G401 (cell line): ENCODE measurements around the gene CDHR3. TPM values are rescaled to one million over a fixed set of nuclear protein-coding genes. Genes with fewer than 3 reads are reported as not detected.
"Not testable (repeated sequence)": the region's sequence is repeated elsewhere in the genome, so short reads cannot be mapped to it uniquely, and the experiment has no call there.

ENCODE experiments used
- DNase-seq: peaks from one replicate; pipeline ENCODE4 v3.0.0-alpha.2; 2015; ENCODE audit warnings: low spot score
- in situ Hi-C: cut with HindIII; loops from 2 replicates; pipeline ENCODE4 v1.10.0; 2016; ENCODE audit warnings: low sequenced_read_pairs, mixed read lengths
- total RNA-seq: library from RNA; depleted of rRNA; stranded (reverse); fragments of >200 nt; shearing (Covaris generic); gene quantifications from 2 replicates; pipeline ENCODE4 v1.2.3, GENCODE V29; 2014

CDHR3 gene
- total RNA-seq, 1 experiment from 2014 or later: 1.8 TPM

DNA sequence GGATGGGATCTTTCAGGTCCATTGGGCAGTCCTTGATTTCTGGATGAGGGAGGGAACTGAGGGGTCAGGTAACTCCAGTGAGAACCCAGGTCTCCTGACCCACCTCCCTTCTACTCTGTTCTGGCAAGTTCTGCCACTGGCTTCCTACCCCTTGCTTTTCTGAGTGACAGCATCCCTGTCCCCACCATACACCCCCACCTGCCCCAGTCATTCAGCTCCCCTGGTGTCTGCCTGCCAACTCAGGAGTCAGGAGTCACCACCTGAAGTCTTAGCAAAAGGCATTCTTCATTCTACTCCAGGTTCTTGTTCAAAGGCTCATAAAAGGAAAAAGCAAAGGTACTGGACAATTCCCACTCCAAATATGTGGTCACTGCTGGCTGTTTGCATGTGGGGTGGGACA is 26.6 kb downstream of the CDHR3 start:
- no peak for DNase-seq
- in situ Hi-C loops: no loop called here

DNA sequence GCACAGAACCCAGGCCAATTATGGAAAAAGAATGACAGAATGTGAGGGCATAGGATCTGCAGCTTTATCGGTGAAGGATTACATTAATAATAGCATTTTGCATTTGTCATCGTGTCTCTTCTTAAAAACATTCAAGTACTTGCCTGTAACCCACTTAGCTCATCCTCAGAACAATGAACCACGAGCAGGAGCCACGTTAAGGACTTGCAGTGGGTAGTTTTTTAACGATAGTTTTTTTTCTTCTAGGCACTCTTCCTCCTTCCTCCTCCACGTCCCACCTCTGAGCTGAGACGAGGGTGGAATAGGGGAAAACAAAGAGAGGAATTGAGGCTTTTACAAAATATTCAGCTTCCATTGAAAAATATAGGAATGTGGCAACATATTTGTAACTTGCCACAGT is 27.1 kb downstream of the CDHR3 start:
- peak; percentile 17 for DNase-seq
- in situ Hi-C loops: no loop called here

DNA sequence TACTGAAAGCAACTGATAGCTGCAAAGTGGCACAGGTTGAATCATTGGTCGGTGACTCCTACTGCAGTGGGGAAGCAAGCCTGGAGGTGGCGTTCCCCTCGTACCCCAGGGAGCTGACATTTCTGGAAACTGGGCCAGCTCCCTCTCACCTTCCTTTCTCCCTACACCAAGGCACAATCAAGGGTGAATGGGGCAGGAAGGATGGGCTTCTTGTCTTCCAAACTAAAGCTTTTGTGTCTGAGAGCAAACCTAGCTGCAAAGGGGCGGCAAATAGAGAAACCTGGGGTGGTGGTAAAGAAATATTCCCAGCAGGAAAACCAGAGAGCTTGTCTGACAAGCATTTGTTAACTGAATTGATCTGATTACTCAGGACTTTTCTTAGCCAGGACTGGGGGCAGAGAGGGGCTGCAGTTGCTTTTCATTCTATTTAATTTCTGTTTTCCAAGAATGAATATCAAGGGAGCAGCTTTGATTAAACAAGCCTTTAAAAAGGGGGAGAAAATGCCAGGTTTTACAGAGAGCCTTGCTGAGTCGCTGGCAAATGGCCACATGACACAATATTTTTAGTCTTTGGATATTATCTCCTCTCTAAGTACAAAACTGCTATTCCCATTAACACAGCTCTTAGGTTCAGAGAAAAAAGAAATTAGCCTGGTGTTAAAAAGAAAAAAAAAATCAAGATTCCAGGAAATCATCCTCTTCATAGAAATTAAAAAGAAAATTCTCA is 27.8 kb downstream of the CDHR3 start:
- peak; percentile 91 for DNase-seq
- in situ Hi-C loops: no loop called here

DNA sequence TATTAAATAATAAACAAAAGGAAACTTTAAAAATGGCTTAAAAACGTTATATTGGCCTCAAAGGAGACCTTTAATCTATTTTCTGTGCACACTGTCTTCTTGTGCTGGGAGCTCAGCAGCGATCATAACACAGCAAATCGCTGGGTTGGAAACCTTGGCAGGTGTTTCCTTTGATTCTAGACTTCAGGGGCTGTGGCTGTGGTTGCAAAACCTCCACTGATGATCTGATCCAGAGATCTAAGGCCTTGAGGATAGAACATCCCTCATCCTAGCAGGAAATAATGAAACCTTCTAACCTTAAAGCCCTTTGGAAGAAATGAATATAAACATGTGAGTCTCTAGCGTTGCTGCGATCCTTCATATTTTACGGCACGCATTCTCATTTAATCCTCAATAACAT is 29.8 kb downstream of the CDHR3 start:
- in situ Hi-C loops: no loop called here
- DNase-seq: peak; percentile 52

DNA sequence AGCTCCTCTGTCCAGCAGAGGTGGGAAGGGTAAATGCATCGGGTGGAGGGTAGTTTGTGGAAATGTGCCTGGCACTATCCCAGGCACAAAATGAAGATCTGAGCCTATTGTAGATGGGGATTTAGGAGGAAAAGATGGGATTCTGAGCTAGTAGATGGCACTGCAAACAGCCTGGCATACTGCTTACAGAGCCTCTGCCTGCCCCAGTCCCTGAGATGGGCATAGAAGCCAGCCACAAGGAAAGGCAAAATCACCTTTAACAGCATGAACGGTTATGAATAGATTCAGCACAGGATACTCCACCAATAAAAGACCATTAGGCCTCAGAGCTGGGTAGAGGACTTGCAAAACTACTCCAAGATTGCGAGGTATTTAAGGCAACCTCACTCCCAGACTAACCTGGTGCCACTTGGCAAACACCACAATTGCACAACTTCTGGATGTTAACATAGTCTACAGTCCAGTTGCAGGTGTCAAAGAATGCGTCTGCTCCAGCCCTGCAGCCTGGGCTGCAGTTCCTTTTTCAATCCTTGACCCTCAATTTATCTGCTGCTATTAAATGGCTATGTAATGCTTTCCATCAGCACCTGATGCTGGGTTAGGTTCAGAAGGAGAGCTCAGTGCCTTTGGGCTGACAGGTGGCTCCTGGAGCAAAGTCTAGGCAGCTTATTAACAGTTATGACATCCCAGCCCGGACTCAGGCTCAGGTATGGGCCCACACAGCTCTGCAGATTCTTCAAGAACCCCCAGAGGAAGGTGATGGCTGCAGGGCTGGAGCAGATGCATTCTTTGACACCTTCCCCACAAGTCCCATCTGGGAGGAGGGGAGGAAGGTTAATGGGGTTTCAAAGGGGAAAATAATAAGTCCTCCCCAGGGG is 34.0 kb downstream of the CDHR3 start:
- DNase-seq: no peak
- in situ Hi-C loops: no loop called here

DNA sequence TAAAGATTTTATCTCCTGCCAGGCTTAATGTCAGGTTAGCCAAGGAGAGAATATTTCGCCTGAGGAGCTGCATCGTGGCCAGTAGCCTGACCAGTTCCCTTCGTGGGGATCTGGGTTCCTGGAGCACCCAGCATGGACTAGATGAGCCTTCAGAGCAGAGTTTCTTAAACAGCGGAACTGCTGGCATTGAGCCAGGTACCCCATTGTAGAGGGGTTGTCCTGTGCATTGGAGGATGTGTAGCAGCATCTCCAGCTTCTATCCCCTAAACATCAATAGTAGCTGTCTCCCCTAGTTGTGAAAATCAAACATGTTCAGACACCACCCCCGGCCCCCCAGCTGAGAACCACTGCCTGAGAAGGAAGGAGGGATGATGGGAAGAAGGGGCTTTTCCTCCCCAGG is 36.2 kb downstream of the CDHR3 start:
- in situ Hi-C loops: no loop called here
- no peak for DNase-seq

DNA sequence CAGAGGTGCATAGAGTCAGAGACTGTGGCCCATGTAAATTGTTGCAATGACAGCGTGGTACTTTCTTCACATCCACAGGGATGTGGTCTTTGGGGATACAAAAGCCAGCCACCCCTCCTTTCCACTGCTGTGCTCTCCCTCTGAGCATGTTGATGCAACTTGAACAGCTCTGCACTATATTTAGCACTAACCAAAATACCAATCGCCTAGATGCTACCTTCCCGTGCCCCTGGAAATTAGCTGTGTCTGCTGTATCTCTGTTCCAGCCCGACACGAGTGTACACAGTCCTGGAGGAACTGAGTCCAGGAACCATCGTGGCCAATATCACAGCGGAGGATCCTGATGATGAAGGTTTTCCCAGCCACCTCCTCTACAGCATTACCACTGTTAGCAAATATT is 38.1 kb downstream of the CDHR3 start:
- in situ Hi-C loops: no loop called here
- DNase-seq: no peak

DNA sequence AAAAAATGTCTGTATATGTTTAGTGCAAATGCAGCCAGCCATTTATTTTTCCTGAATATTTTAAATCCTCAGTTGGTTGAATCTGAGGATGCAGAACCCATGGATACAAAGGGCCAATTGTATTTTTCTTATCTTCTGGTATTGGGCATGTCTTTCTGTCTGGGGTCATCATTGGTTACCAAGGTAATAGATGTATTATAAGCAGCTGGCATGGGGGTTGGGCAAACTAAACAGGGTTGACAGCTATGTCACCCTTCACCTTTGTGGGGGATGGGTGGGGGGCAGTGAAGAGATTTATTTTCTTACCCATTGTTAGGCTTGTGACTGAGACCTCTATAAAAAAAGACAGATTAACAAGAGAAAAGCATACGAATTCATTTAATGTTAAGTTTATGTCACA is 38.8 kb downstream of the CDHR3 start:
- DNase-seq: no peak
- in situ Hi-C loops: no loop called here

DNA sequence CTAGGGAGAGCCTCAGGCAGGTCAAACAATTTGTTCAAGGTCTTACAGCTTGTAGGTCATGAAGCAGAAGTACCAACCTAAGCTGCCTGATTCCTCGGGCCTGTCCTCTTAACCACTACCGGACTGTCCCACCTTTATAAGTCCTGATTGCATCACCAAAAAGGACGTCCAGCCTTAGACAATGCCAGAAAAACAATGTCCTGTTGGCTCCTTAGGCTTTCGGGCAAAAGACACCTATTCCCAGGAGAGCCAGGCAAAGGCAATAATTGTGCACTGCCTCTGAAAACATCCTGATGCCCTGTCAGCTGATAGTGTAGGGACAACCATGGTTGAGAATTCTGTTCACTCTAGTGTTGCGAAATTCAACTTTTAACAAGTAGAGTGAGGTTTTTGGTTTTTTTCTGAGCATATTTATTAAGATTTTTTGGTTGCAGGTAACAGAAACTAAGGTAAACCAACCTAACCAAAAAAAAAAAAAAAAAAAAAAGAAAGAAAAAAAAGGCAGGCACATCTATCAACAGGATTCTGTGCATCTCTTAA is 40.5 kb downstream of the CDHR3 start:
- in situ Hi-C loops: no loop called here
- no peak for DNase-seq

DNA sequence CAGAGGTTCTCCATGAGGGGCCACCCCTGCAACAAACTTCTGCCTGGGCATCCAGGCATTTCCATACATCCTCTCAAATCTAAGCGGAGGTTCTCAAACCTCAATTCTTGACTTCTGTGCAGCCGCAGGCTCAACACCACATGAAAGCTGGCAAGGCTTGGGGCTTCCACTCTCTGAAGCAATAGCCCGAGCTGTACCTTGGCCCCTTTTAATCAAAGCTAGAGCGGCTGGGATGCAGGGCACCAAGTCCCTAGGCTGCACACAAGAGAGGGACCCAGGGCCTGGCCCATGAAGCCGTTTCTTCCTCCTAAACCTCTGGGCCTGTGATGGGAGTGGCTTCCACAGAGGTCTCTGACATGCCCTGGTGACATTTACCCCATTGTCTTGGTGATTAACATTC is 43.8 kb downstream of the CDHR3 start:
- no peak for DNase-seq
- in situ Hi-C loops: no loop called here

DNA sequence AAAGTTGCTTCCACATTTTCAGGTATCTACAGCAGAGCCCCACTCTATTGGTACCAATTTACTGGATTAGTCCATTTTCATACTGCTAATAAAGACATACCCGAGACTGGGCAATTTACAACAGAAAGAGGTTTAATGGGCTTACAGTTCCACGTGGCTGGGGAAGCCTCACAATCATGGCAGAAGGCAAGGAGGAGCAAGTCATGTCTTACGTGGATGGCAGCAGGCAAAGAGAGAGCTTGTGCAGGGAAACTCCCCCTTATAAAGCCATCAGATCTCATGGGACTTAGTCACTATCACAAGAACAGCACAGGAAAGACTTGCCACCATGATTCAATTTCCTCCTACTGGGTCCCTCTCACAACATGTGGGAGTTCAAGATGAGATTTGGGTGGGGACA is 44.7 kb downstream of the CDHR3 start:
- DNase-seq, in situ Hi-C loops: not testable (repeated sequence)

DNA sequence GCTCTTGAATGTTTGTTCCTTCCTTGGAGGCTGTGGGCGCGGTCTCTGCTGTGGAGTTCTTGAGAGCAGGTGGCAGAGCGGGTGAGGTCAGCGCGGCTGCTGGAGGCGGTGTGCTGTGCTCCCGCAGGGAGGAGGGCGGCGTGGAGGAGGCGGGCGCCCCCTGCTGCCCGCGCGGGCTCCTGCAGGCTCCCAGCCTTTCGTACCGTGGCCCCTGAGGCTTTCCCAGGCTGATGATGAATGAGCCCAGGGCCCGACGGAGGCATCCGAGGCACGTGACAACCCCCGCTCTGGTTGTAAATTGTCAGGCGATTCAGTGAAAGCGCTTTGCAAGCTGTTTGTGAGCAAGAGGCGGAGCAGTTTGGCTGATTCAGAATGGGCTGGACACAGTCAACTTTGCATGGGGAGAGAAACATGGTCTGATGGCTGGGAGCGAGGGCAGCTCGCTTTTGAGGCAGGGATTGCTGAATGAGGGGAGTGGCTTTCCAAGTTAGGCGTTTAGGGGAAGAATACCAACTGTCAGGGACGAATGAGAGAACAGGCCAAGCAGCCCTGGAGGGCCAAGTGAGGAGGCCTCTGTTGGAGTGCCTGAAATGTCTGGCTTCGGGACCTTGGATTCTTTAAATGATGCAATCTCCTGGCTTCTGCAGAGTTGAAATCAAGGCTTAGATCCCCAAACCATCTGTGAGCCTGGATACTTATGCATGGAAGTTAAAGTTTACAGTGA is 46.6 kb downstream of the CDHR3 start:
- peak; percentile 84 for DNase-seq
- in situ Hi-C loops: no loop called here

DNA sequence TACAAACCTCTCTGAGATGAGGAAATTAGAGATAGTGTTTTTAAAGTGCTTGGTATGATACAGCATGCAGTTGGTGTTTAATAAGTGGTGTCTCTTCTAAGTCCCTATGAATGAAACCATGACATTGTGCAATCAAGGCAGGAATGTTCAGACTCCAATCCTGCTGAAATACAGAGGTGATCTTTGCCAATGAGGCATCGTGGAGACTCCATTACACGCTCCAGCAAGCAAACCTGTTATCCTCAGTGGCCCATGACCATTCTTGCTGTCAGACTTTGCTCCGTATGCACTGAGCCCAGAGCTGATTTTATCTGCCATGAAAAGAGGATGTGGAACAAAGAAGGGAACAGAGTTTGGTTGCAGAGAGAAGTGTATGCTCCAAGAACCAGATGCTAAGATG is 47.3 kb downstream of the CDHR3 start:
- in situ Hi-C loops: no loop called here
- no peak for DNase-seq

DNA sequence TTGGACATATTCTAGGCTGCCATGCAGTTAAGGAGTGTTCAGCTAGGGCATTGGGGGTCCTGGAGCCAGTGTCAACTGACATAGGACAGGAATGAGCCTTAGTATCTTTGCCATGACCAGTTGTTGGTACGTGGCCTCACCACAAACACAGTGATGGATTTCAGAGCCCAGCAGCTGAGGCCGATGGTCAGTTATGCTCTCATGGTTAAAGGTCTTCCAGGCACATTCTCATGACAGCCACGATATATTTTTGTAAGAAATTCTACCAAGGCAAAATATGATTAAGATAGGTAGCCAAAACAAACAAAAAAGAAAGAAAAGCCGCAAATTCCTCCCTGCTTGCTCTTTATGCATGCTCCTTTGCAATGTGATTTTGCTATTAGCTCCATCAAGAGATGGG is 47.8 kb downstream of the CDHR3 start:
- in situ Hi-C loops: no loop called here
- DNase-seq: no peak

DNA sequence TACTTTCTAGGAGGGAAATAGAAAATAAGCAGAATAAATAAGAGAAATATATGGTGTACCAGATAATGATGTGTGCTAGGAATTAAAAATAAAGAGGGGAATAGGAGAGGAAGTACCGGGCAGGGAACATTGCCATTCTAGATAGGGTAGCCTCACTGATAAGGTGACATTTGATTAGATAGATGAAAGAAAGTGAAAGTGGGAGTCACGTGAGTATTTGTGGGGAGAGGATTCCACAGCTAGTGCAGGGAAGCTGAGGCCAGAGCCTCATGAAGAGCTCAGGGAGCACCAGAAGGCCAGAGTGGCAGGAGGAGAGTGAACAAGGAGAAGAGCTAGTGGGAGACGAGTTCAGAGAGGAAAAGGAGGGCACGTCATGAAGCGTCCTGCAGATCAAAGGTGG is 49.1 kb downstream of the CDHR3 start:
- DNase-seq: no peak
- in situ Hi-C loops: no loop called here

DNA sequence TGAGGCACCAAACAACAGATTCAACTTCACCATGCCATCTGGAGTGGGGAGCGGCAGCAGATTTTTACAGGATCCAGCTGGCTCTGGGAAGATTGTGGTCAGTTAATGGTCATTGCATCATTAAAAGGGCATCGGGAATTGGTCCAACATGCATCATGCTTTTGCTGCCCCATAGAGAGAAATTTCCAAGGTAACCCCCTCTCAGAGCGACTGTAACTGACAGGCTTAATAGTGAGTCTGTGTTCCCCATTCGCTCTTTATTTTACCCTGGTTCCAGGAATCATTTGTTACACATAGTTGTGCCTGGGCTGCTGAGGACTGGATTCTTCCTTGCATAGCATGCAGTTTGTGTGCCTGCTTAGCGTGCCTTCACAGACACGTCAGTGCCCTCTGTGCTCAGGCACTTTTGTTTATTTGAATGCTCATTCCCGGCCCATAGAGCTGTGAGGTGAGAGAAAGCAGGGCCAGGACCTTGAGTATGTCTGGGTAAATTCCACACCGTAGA is 49.9 kb downstream of the CDHR3 start:
- in situ Hi-C loops: no loop called here
- peak; percentile 86 for DNase-seq

DNA sequence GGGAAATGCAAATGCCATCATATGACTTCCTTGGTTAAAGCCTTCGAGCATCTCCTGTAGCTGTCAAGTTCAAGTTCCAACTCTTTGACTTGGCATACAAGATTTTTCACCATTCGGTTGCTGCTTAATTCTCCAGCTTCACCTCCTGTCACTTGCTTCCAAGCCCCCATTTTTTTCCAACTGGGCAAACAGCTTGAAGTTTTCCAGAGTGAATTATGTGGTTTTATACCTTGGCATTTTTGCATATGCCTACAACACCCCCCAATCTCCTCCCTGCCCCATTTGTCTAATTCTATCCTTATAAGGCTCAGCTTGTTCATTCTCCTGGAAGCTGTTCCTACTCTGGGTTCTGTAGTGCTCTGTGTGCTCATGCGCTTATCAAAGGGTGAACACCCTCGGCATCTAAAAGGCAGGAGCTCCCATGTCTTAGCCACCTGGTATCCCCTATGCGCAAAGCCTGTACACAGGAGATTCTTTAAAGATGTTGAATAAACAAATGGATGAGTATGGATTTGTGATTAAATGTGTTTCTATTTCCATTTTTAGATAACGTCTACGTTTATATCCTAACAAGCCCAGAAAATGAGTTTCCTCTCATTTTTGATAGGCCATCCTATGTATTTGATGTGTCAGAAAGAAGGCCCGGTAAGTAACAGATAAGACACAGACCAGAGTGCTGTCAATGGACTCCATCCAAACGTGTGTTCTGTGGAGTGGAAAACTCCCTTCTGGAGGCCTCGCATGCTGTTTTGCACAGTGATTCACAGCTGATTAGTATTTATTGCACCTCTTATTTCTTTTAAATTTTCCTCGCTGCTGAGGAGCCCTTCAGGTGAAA is 52.5 kb downstream of the CDHR3 start:
- peak; percentile 94 for DNase-seq
- in situ Hi-C loops: no loop called here

DNA sequence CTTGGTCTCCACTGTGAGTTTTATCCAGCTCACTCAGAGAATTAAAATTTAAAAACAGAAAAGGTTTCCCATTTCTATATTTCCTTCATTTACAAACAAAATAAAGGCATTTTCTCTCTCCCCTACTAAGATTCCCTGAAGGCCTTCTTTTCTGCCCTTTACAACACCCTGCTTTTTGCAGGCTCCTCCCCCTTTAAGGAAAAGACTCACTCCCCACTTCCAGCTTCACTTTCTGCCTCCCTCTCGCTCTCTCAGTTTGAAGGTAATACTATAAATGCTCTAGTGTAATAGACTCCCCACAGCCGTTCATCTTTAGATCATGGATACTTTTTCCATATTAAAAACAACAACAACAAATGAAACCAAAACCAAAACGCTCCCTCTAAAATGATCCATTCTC is 53.3 kb downstream of the CDHR3 start:
- no peak for DNase-seq
- in situ Hi-C loops: no loop called here

DNA sequence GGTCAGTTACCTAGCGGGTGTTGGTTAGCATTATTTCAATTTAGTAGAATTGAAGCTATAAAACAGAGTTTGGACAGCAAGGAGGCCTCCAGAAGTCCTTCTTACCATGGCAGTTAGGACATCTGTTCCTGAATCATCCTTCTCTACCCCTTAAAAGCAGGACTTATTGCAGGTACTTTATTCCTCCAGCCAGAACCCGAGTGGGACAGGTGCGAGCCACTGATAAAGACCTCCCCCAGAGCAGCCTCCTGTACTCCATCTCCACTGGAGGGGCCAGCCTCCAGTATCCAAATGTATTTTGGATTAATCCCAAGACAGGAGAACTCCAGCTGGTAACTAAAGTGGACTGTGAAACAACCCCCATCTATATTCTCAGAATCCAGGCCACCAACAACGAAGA is 54.6 kb downstream of the CDHR3 start:
- in situ Hi-C loops: no loop called here
- peak; percentile 39 for DNase-seq
